Naive thymus-derived CD4-positive, alpha-beta T cell (primary cell): ENCODE measurements around the gene MUC16. TPM values are rescaled to one million over a fixed set of nuclear protein-coding genes. Genes with fewer than 3 reads are reported as not detected.
"Not testable (repeated sequence)": the region's sequence is repeated elsewhere in the genome, so short reads cannot be mapped to it uniquely, and the experiment has no call there.

Experiments
- ATAC-seq: fragments of 150-1000 bp; cut with Tn5 transposase; 2 replicates; pipeline ENCODE4 v1.10.0; 2021; ENCODE audit warnings: mild to moderate bottlenecking, moderate library complexity
- CTCF ChIA-PET: fragments of 350-600 bp; sonication (Branson Sonifier 250); formaldehyde crosslinking; loops from one replicate; lab custom pipeline; 2021; ENCODE audit warnings: antibody characterized with exemption; lab: Charles Lee
- POLR2A ChIA-PET: fragments of 350-600 bp; sonication (Branson Sonifier 250); formaldehyde crosslinking; loops from one replicate; lab custom pipeline; 2021; ENCODE audit warnings: antibody characterized with exemption, inconsistent platforms; lab: Charles Lee
- DNase-seq, 9 donors: peaks; one replicate each; pipeline versions ENCODE4 v3.0.0 to v3.0.0-alpha.2; 2020 to 2022; ENCODE audit warnings: mixed read lengths in 1 of 9
- H3K27ac ChIP-seq: one replicate; pipeline ENCODE4 v1.7.0; 2013; ENCODE audit warnings: mild to moderate bottlenecking, low read depth, low read length, moderate library complexity
- H3K27me3 ChIP-seq, 2 donors: one replicate each; pipeline ENCODE4 v1.7.0; 2013; ENCODE audit warnings: low read length in 2 of 2, mild to moderate bottlenecking in 2 of 2, moderate library complexity in 2 of 2; ENCODE audit not compliant: control insufficient read depth in 2 of 2, insufficient read depth in 2 of 2
- H3K36me3 ChIP-seq, 3 experiments: 1 replicate in 2 of 3; 2 replicates in 1 of 3; pipeline ENCODE4 v1.7.0; 2013; ENCODE audit warnings: low read length in 3 of 3, mild to moderate bottlenecking in 3 of 3, moderate library complexity in 1 of 3; ENCODE audit not compliant: insufficient read depth in 3 of 3, control insufficient read depth in 2 of 3
- H3K4me1 ChIP-seq, 2 donors: one replicate each; pipeline ENCODE4 v1.7.0; 2013; ENCODE audit warnings: low read length in 2 of 2, mild to moderate bottlenecking in 2 of 2, moderate library complexity in 1 of 2; ENCODE audit not compliant: control insufficient read depth in 2 of 2, insufficient read depth in 2 of 2
- H3K4me3 ChIP-seq: 2 replicates; pipeline ENCODE4 v1.7.0; 2013; ENCODE audit warnings: mild to moderate bottlenecking, low read length
- H3K9me3 ChIP-seq, 3 experiments: 1 replicate in 2 of 3; 2 replicates in 1 of 3; pipeline ENCODE4 v1.7.0; 2013; ENCODE audit warnings: low read length in 3 of 3; ENCODE audit not compliant: control insufficient read depth in 2 of 3
- H3K27ac Mint-ChIP-seq, 9 donors: one replicate each; pipeline ENCODE4 v1.8.0; 2020 to 2022; ENCODE audit warnings: mixed read lengths in 9 of 9, mild to moderate bottlenecking in 8 of 9, moderate library complexity in 5 of 9, inconsistent platforms in 2 of 9
- H3K27me3 Mint-ChIP-seq, 5 donors: one replicate each; pipeline ENCODE4 v1.8.0; 2021 to 2022; ENCODE audit warnings: mixed read lengths in 5 of 5, mild to moderate bottlenecking in 1 of 5
- H3K36me3 Mint-ChIP-seq, 5 donors: one replicate each; pipeline ENCODE4 v1.8.0; 2020 to 2022; ENCODE audit warnings: mixed read lengths in 5 of 5, mild to moderate bottlenecking in 3 of 5, inconsistent platforms in 1 of 5
- H3K4me1 Mint-ChIP-seq, 7 donors: one replicate each; pipeline ENCODE4 v1.8.0; 2020 to 2022; ENCODE audit warnings: mixed read lengths in 7 of 7, mild to moderate bottlenecking in 3 of 7, inconsistent platforms in 1 of 7
- H3K4me3 Mint-ChIP-seq, 10 donors: one replicate each; pipeline ENCODE4 v1.8.0; 2020 to 2022; ENCODE audit warnings: mild to moderate bottlenecking in 10 of 10, mixed read lengths in 10 of 10, moderate library complexity in 6 of 10, inconsistent platforms in 2 of 10
- H3K9me3 Mint-ChIP-seq, 11 donors: one replicate each; pipeline ENCODE4 v1.8.0; 2020 to 2022; ENCODE audit warnings: mixed read lengths in 11 of 11, mild to moderate bottlenecking in 4 of 11, inconsistent platforms in 1 of 11, moderate library complexity in 1 of 11
- intact Hi-C, 2 donors: fragments of 100-400 bp; cut with micrococcal nuclease; formaldehyde crosslinking; loops; one replicate each; pipeline ENCODE4 v1.15.1; 2023
- polyA plus RNA-seq, 2 donors: library from polyadenylated mRNA; unstranded; fragments of 300-500 nt; fragmentation: Illumina TruSeq; gene quantifications; one replicate each; pipeline ENCODE4 v1.2.3, GENCODE V29; 2021
- total RNA-seq, 6 experiments: library from RNA in 5 of 6; stranded (reverse) in 5 of 6; gene quantifications; 1 replicate in 5 of 6; 2 replicates in 1 of 6; pipeline ENCODE4 v1.2.3 and lab custom pipeline; 2021 to 2026

MUC16 gene
- total RNA-seq (under 1 TPM in 2 of 5 experiments, not detected in 3; under 0.01 to 0.10 TPM), polyA plus RNA-seq (not detected), total RNA-seq (lab: John Stamatoyannopoulos, UW) (not detected)

DNA sequence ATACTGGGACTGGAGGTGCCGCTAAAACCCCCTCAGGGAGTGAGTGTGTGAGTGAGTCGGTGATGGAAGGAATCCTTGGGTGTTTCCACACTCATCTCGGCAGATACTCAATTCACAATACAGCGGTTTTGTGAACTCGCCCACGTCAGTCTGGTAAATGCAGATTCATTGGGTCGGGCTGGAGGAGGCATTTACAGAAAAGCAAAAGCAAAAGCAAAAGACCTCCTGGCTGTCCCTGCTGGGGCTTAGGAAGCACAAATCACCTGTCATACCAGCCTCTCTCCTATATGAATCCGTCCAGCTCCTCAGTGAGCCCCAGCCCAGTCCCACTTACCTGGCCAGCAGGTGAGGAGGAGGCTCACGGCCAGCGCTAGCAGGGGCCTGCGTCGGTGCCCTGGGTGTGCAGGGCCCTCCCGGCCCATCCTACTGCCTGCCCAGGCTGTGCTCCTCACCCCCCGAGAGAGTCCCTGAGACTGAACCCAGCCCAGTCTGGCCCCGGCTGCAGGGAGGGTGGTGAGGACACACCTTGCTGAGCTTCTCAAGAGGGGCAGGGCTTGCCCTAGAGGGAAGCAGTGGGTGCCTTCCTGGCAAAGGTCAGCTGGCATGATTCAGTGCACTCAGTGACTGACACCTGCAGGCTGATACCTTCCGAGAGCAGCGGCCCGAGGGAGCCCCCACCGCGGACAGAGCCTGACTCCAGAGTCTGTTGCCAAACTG, at the start of gene MUC16:
Gene MUC16, minus strand, starts transcription at position 475 of the 717 bp plus-strand sequence.
- no peaks in the 10 kb centered on the region for H3K4me1 ChIP-seq
- Mint-ChIP-seq H3K9me3 (peaks cover 0 to 5% (median 4%) of the 10 kb centered on the region in 11 donors), H3K27me3 (peaks cover 0 to 23% (median 10%) of the 10 kb centered on the region in 5 donors), H3K4me3 (no peak within 1 kb of the TSS), H3K27ac (no peak within 1 kb of the TSS), H3K36me3 (no peaks in the 10 kb centered on the region), H3K4me1 (no peaks in the 10 kb centered on the region)
- no peaks in the 10 kb centered on the region for H3K36me3 ChIP-seq
- ChIA-PET POLR2A (no interaction called here), CTCF (no interaction called here)
- no peaks in the 10 kb centered on the region for H3K27me3 ChIP-seq
- H3K4me3 ChIP-seq: no peak within 1 kb of the TSS
- ATAC-seq: no peak
- no peak within 1 kb of the TSS for H3K27ac ChIP-seq
- intact Hi-C loops: no loop called here
- DNase-seq: no peak
- no peaks in the 10 kb centered on the region for H3K9me3 ChIP-seq

DNA sequence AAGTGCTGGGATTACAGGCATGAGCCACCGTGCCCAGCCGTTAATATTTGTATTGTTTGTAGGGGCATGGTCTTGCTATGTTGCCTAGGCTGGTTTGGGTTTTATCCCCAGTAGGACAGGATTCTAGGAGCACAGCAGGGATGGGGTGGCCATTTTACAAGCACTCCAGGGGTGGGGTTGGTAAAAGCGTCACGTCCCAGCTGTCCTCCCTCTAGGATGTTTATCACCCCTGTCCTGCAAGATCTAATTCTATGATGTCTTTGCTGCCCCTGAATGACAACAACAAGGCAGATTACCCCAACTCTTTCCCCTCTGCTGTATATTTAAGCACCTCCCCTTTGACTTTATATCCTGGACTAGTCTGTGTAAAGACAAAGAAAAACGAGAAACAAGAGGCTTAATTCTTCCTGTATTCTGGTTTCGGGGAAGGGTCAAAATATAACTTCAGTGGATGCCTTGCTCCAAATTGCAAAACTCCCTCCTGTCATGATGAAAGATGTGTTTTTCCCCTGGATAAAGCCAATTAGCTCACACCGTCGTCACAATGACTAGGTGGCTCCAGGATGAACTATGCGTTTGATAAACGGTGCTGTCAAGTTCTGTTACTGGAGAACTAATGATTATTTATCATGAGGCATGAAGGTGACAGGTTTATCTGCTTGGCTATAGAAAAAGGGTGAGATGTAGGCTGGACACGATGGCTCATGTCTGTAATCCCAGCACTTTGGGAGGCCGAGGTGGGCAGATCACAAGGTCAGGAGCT, 48.9 kb upstream of the MUC16 start:
- H3K4me3 Mint-ChIP-seq: no peak overlapping the region

DNA sequence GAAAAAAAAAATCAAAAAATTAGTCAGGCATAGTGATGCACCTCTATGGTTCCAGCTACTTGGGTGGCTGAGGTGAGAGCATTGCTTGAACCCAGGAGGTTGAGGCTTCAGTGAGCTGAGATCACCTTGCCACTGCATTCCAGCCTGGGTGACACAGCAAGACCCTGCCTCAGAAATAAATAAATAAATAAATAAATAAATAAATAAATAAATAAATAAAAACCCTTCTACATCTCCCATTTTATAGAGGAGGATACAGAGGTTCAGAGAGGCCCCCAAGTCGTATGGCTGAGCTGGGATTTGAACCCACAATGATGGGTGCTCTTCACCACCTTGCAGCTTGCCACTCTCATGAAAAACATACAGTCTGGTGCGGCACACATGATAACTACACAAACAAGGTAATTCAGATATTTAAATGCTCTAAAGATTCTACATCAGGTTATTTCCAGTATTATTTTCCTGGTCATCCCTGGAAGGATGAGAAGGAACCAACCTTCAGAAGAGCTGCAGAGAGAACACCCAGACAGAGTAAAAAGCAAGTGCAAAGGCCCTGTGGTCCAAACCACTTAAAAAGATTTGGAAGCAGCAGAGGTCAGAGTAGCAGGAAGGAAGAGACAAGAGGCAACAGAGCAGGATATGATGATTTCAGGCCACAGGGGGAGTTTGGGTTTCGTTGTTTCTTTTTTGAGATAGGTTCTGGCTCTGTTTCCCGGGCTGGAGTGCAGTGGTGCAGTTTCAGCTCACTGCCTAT, 47.5 kb upstream of the MUC16 start:
- ATAC-seq (no peak), DNase-seq (no peak)
- no peak overlapping the region for H3K27ac Mint-ChIP-seq
- CTCF ChIA-PET: no interaction called here
- H3K4me1 Mint-ChIP-seq: peaks cover 0 to 2% (median 0%) of the 10 kb centered on the region in 7 donors
- intact Hi-C loops: no loop called here
- H3K4me1 ChIP-seq: no peaks in the 10 kb centered on the region
- H3K27me3 ChIP-seq: no peaks in the 10 kb centered on the region
- no peaks in the 10 kb centered on the region for H3K9me3 ChIP-seq
- H3K27ac ChIP-seq: no peak overlapping the region
- peaks cover 0 to 2% (median 0%) of the 10 kb centered on the region in 11 donors for H3K9me3 Mint-ChIP-seq
- no peak overlapping the region for H3K4me3 ChIP-seq
- H3K36me3 Mint-ChIP-seq: no peaks in the 10 kb centered on the region
- POLR2A ChIA-PET: no interaction called here
- peaks cover 0 to 4% (median 3%) of the 10 kb centered on the region in 5 donors for H3K27me3 Mint-ChIP-seq
- H3K4me3 Mint-ChIP-seq: no peak overlapping the region
- no peaks in the 10 kb centered on the region for H3K36me3 ChIP-seq

More for the DNA sequence above, 48.9 kb upstream of the MUC16 start:
- Mint-ChIP-seq H3K27me3 (peaks cover 0 to 4% (median 3%) of the 10 kb centered on the region in 5 donors), H3K4me1 (peaks cover 0 to 2% (median 0%) of the 10 kb centered on the region in 7 donors), H3K36me3 (no peaks in the 10 kb centered on the region), H3K9me3 (peaks cover 0 to 2% (median 0%) of the 10 kb centered on the region in 11 donors), H3K27ac (no peak overlapping the region)
- H3K9me3 ChIP-seq: no peaks in the 10 kb centered on the region
- ATAC-seq (no peak), DNase-seq (no peak)
- H3K4me3 ChIP-seq: no peak overlapping the region
- intact Hi-C loops: no loop called here
- no peaks in the 10 kb centered on the region for H3K4me1 ChIP-seq
- H3K27me3 ChIP-seq: no peaks in the 10 kb centered on the region
- H3K27ac ChIP-seq: no peak overlapping the region
- POLR2A ChIA-PET: no interaction called here
- H3K36me3 ChIP-seq: no peaks in the 10 kb centered on the region
- CTCF ChIA-PET: no interaction called here

DNA sequence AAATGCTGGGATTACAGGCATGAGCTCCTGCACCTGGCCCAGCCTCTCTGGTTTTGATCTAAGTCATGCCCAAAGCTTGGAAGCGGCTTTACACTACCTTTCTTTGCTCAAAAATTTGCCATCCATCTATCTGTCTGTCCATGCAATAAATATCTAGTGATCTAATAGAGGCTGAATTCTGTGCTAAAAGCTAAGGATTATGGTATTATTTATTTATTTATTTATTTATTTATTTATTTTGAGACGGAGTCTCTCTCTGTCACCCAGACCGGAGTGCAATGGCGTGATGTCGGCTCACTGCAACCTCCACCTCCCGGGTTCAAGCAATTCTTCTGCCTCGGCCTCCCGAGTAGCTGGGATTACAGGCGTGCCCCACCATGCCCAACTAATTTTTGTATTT, 45.9 kb upstream of the MUC16 start:
- H3K36me3 Mint-ChIP-seq, POLR2A ChIA-PET, CTCF ChIA-PET, H3K4me1 ChIP-seq, ATAC-seq, intact Hi-C loops, H3K27me3 ChIP-seq, H3K27ac ChIP-seq, H3K36me3 ChIP-seq, H3K4me1 Mint-ChIP-seq, H3K27ac Mint-ChIP-seq, H3K9me3 ChIP-seq, H3K9me3 Mint-ChIP-seq, DNase-seq, H3K27me3 Mint-ChIP-seq, H3K4me3 Mint-ChIP-seq, H3K4me3 ChIP-seq: not testable (repeated sequence)

DNA sequence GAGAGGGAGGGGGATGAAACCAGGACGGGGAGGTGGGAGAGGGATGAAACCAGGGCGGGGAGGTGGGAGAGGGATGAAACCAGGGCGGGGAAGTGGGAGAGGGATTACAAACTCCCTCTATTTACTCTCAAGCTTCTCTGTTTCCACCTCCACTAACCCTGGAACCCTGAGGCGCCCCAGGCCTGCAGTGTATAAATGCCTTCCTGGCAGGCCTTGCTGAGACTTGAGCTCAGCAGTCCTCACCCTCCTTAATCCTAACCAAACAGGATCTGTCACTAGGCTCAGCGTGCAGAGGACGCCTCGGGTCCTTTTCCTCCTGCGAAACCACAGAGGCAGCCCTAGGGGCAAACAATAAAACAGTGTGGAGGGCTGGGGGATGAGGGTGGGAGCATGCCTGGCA, 44.6 kb upstream of the MUC16 start:
- Histone ChIP-seq H3K27ac (no peak overlapping the region), H3K9me3 (no peaks in the 10 kb centered on the region), H3K27me3 (no peaks in the 10 kb centered on the region), H3K36me3 (no peaks in the 10 kb centered on the region), H3K4me3 (no peak overlapping the region), H3K4me1 (no peaks in the 10 kb centered on the region)
- no peak for ATAC-seq
- CTCF ChIA-PET: no interaction called here
- no peak for DNase-seq
- Mint-ChIP-seq H3K9me3 (peaks cover 0 to 2% (median 0%) of the 10 kb centered on the region in 11 donors), H3K36me3 (no peaks in the 10 kb centered on the region), H3K27ac (no peak overlapping the region), H3K4me3 (no peak overlapping the region), H3K27me3 (peaks cover 0 to 4% (median 3%) of the 10 kb centered on the region in 5 donors), H3K4me1 (no peaks in the 10 kb centered on the region)
- POLR2A ChIA-PET: no interaction called here
- intact Hi-C loops: no loop called here

DNA sequence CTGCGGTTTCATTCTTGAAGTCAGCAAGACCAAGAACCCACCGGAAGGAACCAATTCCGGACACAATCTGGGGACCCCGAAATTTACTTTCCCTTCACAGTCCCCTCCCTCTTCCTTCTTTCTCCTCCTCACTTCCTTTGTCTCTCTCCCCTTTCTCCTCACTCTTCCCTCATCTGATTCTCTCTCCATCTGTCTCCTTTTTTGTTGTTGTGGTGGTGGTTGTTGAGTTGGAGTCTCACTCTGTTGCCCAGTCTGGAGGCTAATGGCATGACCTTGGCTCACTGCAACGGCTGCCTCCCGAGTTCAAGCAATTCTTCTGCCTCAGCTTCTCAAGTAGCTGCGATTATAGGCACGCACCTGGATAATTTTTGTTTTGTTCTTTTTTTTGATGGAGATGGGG, 44.0 kb upstream of the MUC16 start:
- H3K4me3 Mint-ChIP-seq: no peak overlapping the region
- H3K36me3 Mint-ChIP-seq: no peaks in the 10 kb centered on the region
- ATAC-seq: no peak
- intact Hi-C loops: no loop called here
- Histone ChIP-seq H3K4me1 (no peaks in the 10 kb centered on the region), H3K27me3 (no peaks in the 10 kb centered on the region), H3K9me3 (no peaks in the 10 kb centered on the region), H3K27ac (no peak overlapping the region), H3K4me3 (no peak overlapping the region), H3K36me3 (no peaks in the 10 kb centered on the region)
- H3K27me3 Mint-ChIP-seq: peaks cover 0 to 4% (median 3%) of the 10 kb centered on the region in 5 donors
- POLR2A ChIA-PET: no interaction called here
- peak overlapping the region in 1 of 9 donors; percentile 67 for H3K27ac Mint-ChIP-seq
- CTCF ChIA-PET: no interaction called here
- no peak for DNase-seq
- peaks cover 0 to 2% (median 0%) of the 10 kb centered on the region in 11 donors for H3K9me3 Mint-ChIP-seq
- no peaks in the 10 kb centered on the region for H3K4me1 Mint-ChIP-seq
